HG02571 (cell line): ENCODE data around the gene KIF12.

Experiments used
- ATAC-seq: cut with Tn5 transposase; IDR thresholded peaks from one replicate; pipeline ENCODE4 v1.9.1; 2021; ENCODE audit warnings: mild to moderate bottlenecking, moderate library complexity; ENCODE audit not compliant: unreplicated experiment

KIF12 gene

DNA sequence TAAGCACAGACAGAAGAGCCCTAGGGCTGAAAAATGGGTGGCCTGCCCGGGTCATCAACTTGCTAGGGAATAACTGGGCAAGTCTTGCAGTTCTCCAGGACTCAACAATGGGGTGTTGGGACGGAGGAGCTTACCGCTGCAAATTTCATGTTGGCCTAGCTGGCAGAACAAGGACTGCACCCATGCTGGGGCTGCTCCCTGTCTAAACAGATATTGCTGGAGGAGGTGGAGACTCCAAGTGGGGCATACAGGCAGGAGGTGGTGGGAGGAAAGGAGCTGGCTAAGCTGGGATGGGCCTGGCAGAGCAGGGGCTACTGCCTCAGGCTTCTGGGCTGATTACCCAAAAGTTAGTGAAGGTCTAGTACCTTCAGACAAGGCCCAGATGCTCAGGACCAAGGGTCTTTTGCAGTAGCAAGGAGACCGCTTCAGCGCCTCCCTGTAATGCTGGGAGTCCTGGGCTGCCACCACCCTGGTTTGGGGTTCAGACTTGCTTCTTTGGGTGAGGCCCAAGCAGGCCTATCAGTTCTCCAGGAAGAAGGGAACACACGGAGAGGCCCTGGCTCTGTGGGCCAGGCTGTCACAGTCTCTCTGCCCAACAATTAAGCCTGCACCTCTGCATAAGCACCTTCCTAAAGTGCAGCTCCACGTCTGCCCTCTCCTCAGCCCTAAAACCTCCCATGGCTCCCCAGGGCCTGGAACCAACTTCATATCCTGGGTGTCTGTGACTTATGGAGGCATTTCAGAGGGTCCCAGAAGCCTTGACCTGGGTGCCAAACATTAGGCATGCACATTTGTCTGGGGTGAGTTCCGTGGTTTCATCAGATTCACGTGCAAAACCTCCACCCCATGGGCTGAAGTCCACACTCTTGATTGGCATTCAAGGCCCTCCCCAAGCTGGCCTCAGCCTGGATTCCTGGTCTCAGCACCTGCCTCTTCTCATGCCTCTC is 24.2 kb upstream of the KIF12 start:
- ATAC-seq = no peak

DNA sequence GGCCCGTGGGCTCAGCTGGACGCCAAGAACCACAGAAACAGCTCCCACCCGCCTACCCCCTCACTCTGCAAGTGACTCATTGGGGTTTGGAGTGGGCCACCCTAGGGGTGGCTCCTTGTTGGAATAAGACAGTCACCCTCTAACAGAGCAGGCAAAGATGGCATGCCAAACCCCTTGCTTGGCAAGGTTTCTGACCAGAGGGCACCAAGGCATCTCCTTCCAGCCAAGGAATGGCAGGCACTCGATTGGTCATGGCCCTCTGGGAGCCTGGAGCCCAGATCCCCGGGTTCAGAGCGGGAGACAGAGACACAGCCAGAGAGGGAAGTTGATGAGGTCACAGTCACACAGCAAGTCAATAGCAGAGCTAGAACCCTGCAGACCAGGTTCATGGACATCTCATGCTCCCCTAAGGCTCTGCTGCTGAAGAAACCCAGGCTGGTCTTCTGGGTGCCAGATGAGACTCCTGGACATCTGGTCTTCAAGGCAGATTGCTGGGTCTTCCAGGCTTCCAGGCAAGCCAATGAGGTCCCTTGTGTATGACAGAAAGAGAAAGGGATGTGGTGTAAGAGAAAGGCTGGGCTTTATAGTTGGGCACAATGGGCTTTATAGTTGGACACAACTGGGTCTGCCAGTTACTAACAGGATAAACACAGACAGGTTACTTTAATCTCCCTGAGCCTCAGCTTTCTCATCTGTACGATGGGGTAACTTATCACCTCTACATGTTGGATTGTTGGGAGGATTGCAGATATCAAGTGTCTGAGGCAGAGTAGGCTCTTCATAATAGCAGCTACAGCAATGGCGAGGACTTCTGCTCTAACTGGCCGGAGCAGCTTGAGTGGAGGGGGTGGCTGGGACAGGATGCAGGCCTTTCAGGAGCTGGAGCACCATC is 23.3 kb upstream of the KIF12 start:
- no peak for ATAC-seq

DNA sequence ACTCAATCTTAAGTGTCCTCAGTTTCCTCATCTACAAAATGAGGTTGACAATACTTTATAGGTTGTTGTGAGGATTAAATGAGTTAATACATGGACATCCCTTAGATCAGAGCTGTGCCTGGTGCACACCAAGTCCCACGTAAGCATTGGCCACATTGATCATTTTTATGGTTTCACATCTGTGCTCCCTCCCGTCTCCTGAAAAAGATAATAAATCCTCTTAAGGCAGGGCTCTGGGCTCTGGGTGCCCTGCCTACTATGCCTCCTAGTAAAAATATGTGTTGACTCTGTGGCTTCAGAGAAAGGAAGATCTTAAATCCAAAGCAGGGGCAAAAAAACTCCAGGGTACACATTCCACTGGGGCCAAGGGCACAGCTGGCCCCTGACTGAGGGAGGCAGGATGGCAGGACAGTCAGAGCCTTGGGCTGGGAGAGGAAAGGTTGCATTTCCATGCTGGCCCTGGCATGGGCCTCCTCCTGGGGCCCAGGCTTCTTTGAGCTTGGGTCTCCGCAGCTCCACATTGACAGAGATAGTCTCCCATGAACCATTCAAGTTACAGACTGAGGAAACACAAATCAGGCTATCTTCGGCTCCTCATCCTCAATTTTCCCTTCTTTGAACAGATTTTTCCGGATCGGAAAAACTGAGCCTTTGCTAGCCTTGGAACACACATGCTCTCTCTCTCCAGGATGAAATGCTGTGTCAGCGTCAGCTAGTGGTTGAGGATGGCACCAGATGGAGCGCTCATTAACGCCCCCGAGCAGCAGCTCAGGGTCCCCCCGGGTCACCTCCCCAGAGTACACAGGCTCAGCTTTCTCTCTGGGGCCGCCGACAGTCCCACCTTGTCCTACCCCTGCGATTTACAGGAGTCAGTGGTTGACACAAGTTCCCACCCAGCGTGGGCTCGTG is 22.4 kb upstream of the KIF12 start:
- ATAC-seq = no peak

DNA sequence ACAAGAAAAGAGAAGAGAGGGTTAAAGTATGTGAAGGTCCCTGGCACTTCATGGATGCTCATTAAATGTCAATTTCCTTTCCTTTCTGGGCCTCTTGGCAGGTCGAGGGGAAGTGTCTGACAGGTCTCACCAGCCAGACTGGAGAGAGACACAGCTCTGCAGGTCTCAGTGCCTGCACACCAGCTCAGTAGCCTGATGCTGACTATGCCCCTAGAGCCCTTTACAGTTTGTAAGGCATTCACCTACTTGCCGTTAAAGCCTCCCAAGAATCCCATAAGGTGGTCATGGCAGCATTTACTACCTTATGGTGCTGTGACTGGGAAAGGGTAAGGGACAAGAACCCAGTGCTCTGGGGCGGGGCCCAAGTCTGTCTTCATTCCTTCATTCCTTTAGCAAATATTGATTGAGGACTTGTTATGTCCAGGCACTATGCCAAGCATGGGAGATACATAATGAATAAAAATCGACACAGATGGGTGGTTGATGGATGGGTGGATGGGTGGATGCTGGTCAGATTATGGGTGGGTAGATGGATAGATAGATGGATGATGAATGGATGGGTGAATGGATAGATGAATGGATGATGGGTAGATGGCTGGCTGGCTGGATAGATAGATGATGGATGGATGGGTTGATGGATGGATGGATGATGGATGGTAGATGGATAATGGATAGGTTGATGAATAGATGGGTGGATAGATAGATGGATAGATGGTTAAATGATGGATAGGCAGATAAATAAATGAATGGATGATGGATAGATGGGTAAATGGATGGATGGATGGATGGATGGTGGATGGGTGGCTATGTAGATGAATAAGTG is 21.3 kb upstream of the KIF12 start:
- no peak for ATAC-seq

DNA sequence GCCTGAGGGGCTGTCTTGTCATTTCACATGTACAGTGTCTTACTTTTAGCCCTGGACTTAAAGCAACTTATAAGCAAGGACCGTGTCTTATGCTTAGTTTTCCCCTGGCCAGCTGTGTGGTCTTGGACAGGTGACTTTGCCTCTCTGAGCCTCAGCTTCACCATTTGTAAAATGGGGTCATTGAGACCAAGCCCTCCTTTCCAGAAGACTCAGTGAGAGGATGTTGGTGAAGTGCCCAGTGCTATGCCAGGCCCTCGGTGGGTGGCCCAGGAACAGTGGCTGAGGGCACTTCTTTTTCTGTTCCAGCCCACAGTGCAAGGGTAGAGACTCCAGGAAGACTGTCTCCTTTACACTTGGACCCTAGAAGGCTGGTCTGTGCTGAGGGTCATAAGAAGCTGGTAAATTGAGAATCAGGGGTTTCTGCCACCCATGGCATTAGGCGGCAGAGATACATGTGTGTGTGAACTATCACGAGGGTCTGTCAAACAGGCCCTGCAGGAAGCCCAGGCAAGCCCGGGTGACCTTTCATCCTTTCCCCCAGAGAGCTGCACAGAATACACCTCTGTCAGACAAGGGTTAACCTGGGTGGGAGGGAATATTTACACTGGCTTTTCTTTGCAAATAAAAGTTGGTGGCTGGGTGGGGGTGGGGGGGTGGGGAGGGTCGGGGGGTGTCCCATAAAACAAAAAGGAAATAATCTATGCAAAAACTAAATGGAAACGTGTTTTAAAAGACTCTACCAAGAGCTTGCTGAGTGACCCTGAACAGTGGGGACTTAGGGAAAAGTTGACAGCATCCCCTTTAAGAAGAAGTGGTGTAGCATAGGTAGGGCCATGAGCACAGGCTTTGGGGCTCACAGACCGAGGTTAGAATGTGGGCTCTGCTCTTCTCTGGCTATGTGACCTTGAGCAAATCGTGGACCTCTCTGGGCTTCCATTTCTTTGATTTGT is 20.4 kb upstream of the KIF12 start:
- ATAC-seq = no peak

DNA sequence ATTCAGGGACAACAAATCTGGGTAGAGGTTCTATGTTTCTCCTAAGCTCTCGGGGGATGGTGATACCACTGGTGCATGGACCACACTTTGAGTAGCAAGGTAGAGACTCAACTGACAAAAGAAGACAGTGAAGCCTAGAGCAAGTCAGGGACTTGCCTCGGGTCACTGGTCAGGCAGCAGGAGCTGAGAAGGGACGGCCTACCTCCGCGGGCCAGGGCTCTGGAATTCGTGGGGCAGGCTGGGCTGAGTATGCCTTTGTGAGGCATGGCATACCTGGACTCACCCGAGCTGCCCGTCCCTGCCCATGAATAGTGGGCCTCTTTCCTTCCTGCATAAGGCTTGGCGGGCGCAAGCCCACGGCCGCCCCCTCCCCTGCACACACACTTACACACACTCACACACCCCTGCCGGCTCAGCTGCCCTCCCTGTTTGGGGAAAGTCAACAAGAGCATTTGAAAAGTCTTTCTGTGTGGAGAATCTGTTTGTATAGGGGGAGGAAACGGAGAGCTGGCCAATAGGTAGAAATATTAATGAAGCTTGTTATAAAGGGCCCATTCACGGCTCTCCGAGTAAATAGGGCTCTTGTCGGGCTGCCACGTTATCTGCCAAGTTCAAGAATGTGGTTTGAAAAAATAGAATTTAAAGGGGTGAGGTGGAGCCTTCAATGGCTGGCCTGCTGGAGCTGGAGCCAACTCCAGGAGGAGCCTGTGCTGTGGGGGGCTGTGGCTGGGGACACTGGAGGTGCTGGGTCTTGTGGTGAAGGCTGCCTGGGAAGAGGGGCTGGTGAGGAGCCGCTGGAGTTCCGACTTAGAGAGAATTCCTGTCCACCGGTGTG is 19.1 kb upstream of the KIF12 start:
- ATAC-seq = no peak

DNA sequence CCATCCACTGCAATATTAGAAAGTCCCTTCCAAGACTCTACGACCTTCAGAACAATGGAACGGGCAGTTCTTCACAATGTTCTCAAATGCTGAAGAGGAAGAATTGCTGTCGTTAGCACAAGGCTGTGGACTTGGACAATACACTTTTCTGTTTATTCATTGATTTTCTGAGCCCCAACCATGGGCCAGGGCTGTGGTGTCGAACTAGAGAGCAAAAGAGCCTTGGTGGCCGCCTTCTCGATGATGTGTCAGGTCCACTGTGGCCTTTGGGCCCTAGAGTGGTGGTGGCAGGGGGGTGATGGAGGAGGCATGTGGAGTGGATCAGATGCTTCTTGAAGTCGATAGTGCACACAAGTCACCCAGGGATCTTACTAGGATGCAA is 18.5 kb upstream of the KIF12 start:
- ATAC-seq = no peak

DNA sequence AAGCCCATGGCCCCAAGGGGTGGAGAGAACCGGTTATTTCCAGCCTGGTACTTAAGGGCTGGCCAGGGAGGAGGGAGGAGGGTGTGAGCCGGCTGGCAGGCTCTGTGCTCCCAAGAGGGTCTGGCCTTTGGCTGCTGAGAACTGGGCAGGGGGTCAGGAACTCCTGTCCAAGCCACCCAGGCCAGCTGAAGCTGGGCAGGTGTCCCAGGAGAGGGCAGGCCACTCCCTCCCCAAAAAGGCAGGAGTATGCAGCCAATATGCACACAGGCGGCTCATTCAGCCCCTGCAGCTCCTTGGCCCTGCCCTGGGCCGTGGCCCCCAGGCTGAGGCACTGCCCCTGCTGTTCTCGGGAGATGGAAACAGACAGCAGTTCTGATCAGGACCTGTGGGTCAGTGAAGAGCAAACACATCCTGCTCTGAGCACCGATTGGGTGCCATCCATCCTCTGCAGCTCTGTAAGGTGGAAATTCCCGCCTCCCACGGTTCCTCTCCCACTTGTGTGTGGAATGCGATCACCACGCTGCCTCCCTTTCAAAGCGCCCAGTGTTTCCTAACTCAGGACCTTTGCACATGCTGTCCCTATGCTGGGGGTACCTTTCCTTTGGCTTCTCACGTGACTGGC is 17.1 kb upstream of the KIF12 start:
- ATAC-seq = no peak

DNA sequence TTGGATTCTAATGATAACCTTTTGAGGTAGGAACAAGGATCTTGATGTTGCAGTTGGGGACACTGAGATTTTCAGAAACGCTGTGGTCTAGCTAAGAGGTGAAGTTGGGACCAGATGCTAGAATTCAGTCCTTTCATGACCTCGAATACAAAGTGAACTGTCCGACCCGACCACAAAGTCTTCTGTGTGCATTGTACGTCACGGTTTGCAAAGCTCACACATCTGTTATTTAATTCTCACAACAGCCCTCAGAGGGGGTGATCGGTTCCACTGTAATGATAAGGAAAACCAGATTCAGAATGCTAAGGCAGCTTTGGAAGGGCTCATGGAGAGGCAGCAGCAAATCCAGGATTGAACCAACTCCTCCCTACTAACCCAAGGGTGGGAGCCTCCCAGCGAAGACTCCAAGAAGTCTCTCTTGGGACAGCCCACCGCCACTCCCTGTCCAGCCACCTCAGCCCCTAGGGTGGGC is 16.6 kb upstream of the KIF12 start:
- ATAC-seq = no peak

DNA sequence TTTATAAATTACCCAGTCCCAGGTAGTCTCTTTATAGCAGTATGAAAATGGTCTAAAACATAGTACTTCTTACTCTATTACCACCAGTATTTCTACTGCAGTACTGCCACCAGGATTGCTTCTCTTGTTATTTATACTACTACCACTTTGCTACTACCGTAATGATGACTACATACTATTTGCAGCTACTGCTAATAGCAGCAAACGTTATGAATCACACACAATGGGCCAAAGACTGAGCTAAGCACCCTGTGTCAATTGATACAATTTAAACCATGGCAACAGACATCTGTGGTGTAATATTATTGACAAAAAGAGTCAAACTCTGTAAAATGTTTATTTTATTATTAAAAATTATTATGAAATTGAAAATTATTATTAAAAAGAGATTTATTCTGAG is 15.3 kb upstream of the KIF12 start:
- no peak for ATAC-seq

DNA sequence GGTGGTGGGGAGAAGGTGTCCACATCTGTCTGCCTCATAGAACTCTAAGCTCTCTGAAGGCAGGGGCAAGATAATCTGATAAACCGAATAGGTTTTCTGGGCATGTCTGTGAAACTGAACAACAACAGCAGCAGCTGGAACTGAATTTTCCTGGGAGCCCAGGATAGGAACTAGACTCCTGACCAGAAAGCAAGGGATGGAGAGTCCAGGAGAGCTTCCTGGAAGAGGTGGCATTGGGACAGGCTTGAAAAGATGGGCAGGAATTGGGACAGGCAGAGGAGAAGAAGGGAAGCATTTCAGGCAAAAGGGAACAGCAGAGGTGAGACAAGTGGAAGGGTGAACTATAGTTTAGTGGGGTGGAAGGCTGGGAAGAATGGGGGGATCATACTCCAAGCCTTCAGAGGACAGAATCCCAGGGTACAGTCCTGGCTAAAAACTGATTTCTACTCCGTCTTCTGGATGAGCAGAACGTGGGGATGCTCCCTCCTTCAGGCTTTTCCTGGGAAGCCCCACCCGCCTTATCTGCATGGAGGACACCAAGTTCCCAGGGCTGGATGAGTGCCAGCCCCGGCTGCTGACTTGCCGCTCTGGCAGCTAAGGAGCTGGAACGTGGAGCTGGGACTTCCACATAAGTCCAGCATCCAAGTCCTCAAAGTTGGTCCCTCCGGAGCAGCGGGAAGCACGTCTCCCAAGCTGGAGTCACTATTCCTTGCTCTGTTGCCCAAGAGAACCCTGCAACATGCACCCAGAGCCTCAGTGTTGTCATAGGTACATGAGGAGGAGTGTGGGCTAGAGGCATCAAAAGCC is 13.9 kb upstream of the KIF12 start:
- ATAC-seq = no peak

DNA sequence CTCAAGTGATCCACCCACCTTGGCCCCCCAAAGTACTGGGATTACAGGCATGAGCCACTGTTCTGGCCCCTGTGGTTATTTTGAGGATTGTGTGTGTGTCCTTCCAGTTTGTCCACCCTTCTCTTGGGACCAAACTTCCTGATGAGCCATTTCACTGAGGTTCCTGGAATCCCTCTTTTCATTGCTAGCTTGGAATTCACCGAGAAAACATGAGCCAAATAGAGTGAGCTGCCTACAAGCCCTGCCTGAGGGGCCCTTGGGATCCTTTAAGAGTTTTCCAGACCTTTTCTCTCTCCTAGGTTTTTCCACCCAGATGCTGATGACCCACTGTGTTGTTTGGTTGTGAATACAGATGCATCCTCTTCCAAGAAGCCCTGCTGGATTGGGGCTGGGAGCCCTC is 13.2 kb upstream of the KIF12 start:
- no peak for ATAC-seq

DNA sequence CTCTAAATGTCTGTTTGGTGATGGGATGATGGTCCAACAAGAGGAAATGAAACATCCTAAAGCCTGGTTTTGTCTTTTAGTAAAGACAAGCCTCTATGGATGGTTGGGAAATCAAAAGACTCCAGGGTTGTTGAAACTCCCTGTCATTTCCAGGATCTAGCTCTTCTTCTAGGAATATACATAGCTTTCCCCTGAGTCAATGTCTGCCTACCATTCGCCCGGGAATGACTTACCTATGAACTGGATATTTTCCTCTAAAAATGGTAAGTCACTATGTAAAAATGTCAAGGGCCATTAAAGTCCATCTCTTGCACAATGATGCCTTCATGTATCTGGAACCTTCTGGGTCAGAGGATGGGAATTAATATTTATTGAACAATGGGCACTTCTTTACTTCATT is 11.1 kb upstream of the KIF12 start:
- ATAC-seq = no peak

DNA sequence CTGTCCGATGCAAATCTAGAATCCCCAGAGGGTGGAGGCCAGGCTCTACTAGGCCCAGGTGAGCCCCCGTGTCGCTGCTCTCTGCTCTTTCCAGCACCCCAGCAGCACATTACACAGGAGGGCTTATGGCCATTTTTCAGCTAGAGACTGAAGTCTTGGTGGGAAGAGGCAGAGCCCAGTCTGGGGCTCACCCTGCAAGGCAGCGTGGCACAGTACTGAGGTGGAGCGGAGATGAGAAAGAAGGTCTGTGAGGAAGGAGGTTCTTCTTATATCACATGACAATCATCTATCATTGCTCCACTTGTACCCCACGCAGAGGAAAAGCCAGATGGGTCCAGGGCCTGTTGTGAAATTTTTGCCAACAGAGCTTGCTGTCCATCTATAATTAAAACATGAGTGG is 10.0 kb upstream of the KIF12 start:
- no peak for ATAC-seq

DNA sequence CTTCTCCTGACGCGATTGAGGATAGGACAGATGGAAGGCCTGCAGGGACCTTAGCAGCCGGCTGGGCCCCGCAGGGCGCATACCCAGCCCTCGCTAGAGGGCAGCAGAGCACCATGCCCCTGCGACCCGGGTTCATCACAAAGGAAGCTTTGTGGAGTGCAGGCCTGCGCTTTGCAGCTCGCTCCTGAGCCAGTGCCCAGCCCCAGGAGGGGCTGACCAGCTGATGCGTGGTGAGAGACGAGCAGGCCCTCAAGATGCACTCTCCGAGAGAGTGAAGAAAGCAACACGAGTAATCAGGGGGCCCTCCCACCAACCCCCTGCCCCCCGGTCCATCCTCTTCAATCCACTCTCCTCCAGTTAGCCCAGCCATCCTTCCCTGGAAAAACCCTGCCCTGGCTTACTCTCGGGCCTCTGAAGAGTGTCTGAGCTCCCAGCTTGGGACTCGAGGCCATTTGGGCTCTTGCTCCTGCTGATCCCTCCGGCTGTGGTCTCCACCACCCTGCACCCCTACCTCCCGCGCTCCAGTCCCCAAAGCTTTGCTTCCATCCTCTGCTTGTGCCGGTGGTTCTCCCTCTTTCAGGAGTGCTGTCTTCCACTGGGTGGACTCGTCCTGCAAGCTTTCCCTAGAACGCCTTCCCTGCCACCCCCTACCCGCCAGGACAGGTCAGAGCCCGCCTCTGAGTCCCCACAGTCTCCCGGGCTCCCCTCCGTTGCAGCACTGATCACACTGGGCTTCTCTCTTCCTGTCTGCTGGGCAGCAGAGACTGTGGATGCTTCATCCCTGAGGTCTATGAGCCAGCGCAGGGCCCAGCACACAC is 9.1 kb upstream of the KIF12 start:
- no peak for ATAC-seq
